Measurements from ENCODE around the gene RNF220.

DNA sequence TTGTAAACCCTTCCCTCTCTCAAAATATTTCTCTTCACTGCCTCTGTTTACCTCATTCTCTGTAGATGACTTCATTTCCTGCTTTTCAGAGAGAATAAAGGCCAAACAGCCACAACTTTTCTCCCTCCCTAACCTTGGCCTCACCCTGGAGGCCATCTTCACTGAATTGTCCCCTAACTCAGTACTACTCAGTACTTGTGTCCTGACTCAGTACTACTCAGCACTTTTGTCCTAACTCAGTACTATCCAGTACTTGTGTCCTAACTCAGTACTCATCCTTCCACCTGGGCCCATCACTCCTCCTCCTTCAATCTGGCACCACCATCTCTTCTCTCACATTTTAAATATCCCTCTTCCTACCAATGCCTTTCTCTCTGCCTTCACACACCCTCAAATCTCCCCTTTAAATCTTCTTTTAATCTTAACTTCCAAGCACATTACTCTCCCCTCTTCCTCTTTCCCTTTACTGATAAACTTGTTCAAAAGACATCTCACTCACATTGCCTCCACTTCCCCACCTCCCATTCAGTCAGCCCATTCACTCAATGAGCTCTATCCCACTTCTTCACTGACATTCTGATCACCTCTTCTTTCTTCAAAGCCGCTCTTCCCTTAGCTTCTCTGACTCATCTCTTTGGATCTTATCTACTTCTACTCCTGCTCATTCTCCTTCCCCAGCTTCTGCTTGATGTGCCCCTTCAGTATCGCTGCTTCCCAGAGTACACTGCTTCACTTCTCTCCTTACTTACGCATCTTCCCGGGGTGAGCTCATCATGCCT is 121.4 kb downstream of the RNF220 start:
- no peak for TF ChIP-seq CTCF (IDR thresholded peaks at IDR 0.05)
- no peak for TF ChIP-seq POLR2A (IDR thresholded peaks at IDR 0.05)

All from heart left ventricle (tissue), 13 donors.